Caco-2 (cell line): ENCODE data around the gene STPG1. TPM values are rescaled to one million over a fixed set of nuclear protein-coding genes. Genes with fewer than 3 reads are reported as not detected.
"Not testable (repeated sequence)": the region's sequence is repeated elsewhere in the genome, so short reads cannot be mapped to it uniquely, and the experiment has no call there.

Source experiments
- Bru-seq: library from RNA; stranded (reverse); fragments of 400-500 nt; gene quantifications from one replicate; lab custom pipeline; 2021; lab: Mats Ljungman, UMichigan
- BruChase-seq, 2 experiments: library from RNA; stranded (reverse); fragments of 400-500 nt; gene quantifications; one replicate each; lab custom pipeline; 2021; lab: Mats Ljungman, UMichigan
- BruUV-seq: library from RNA; stranded (reverse); fragments of 400-500 nt; replicated peaks from 2 replicates; lab custom pipeline; 2021; lab: Mats Ljungman, UMichigan
- CTCF ChIA-PET: fragments of 300-600 bp; sonication (Branson Sonifier 250); formaldehyde crosslinking; loops from one replicate; lab custom pipeline; 2022; ENCODE audit warnings: antibody characterized with exemption; lab: Charles Lee
- POLR2A ChIA-PET: fragments of 300-600 bp; sonication (Branson Sonifier 250); formaldehyde crosslinking; loops from one replicate; lab custom pipeline; 2022; ENCODE audit warnings: antibody characterized with exemption; lab: Charles Lee
- DNase-seq, 2 experiments: peaks; one replicate each; pipeline versions ENCODE4 v3.0.0 to v3.0.0-alpha.2; 2020 to 2022
- H3K27me3 ChIP-seq: replicated peaks from 2 replicates; pipeline ENCODE4 v1.6.0; 2011; ENCODE audit warnings: low read length; ENCODE audit not compliant: control insufficient read depth, insufficient read depth
- H3K36me3 ChIP-seq: 2 replicates; pipeline ENCODE4 v1.5.1; 2011; ENCODE audit warnings: low read length; ENCODE audit not compliant: control insufficient read depth, insufficient read depth
- H3K4me1 ChIP-seq: fragments of 250-450 bp; sonication (Bioruptor Pico); 2 replicates; pipeline ENCODE4 v1.5.1; 2020; ENCODE audit warnings: mild to moderate bottlenecking
- H3K4me3 ChIP-seq: 2 replicates; pipeline ENCODE4 v1.5.1; 2011; ENCODE audit warnings: low read depth, mild to moderate bottlenecking, control low read depth, low read length
- H3K9me3 ChIP-seq: fragments of 250-450 bp; sonication (Bioruptor Pico); 2 replicates; pipeline ENCODE4 v1.5.1; 2020; ENCODE audit warnings: mild to moderate bottlenecking, moderate library complexity
- H3K27ac Mint-ChIP-seq: one replicate; pipeline ENCODE4 v1.8.0; 2022; ENCODE audit warnings: mixed read lengths; ENCODE audit not compliant: unreplicated experiment
- H3K27me3 Mint-ChIP-seq: one replicate; pipeline ENCODE4 v1.8.0; 2022; ENCODE audit warnings: mixed read lengths; ENCODE audit not compliant: insufficient read depth, unreplicated experiment
- H3K36me3 Mint-ChIP-seq: one replicate; pipeline ENCODE4 v1.8.0; 2022; ENCODE audit warnings: mild to moderate bottlenecking, mixed read lengths; ENCODE audit not compliant: insufficient read depth, unreplicated experiment
- H3K4me1 Mint-ChIP-seq: one replicate; pipeline ENCODE4 v1.8.0; 2022; ENCODE audit warnings: low read depth, mixed read lengths; ENCODE audit not compliant: unreplicated experiment
- H3K4me3 Mint-ChIP-seq: one replicate; pipeline ENCODE4 v1.8.0; 2022; ENCODE audit warnings: mild to moderate bottlenecking, moderate library complexity, mixed read lengths; ENCODE audit not compliant: unreplicated experiment
- H3K9me3 Mint-ChIP-seq: one replicate; pipeline ENCODE4 v1.8.0; 2022; ENCODE audit warnings: mixed read lengths; ENCODE audit not compliant: unreplicated experiment
- CTCF ChIP-seq, 2 experiments: fragments of 200-600 bp in 1 of 2; IDR thresholded peaks; 1 replicate in 1 of 2; 2 replicates in 1 of 2; pipeline versions ENCODE4 v1.5.1 to v1.8.0; 2011 to 2022; ENCODE audit warnings: antibody characterized with exemption in 1 of 2, control low read depth in 1 of 2, inconsistent platforms in 1 of 2, low read depth in 1 of 2, low read length in 1 of 2, mild to moderate bottlenecking in 1 of 2, moderate library complexity in 1 of 2; ENCODE audit not compliant: insufficient read depth in 1 of 2, severe bottlenecking in 1 of 2, unreplicated experiment in 1 of 2
- intact Hi-C: fragments of 100-400 bp; cut with micrococcal nuclease; formaldehyde crosslinking; loops from one replicate; pipeline ENCODE4 v1.10.0; 2022; ENCODE audit not compliant: unreplicated experiment
- long read RNA-seq: library from polyadenylated mRNA; stranded (forward); transcript quantifications from one replicate; pipeline ENCODE4 v2.0.0, GENCODE V29; 2022
- total RNA-seq: library from RNA; stranded (reverse); gene quantifications from 2 replicates; pipeline ENCODE4 v1.2.3, GENCODE V29; 2022

STPG1 gene
- total RNA-seq, result 6.2 and 8.6 TPM in 2 replicates
- percentile 51 among the genes with signal in this experiment for Bru-seq, nascent RNA
- percentile 44 among the genes with signal in this experiment for BruChase-seq, experiment 1, labeled RNA remaining after a 2-hour chase
- percentile 42 among the genes with signal in this experiment for BruChase-seq, experiment 2, labeled RNA remaining after a 6-hour chase
- long read RNA-seq, transcript STPG1-202 (9 exons, 2,715 nt), result major isoform, 6 of 15 reads
- long read RNA-seq, partial matches to known transcripts, result 3 of 15 reads
- long read RNA-seq, other reads (novel, unspliced or antisense), result 6 of 15 reads

GRCh38 chr1:24413350-24414163 is at the start of gene STPG1:
TSS of gene STPG1 (minus strand) at chr1:24413782. CDS start at chr1:24401388, 12,394 bp downstream.
- DNase-seq, result peak; percentile 85 to 92
- Mint-ChIP-seq H3K4me3 (peak within 1 kb of the TSS; percentile 86), H3K9me3 (no peaks in the 10 kb centered on the region), H3K27me3 (no peaks in the 10 kb centered on the region), H3K36me3 (peaks cover 16% of the 10 kb centered on the region), H3K4me1 (peaks cover 24% of the 10 kb centered on the region), H3K27ac (peak within 1 kb of the TSS; percentile 94)
- TF ChIP-seq CTCF (IDR thresholded peaks at IDR 0.05; ENCODE audit: insufficient read depth in 1 of 2, low read depth in 1 of 2, low read length in 1 of 2, severe bottlenecking in 1 of 2, unreplicated experiment in 1 of 2), result no peak
- POLR2A ChIA-PET, result interaction anchor here (1.1 kb wide), 1 partner anchor 263 kb away, joined by 5 read pairs; no protein-coding TSS in a partner anchor
- TSS peak; percentile 59 for BruUV-seq
- Histone ChIP-seq H3K27me3 (no peaks in the 10 kb centered on the region), H3K4me1 (peaks cover 15% of the 10 kb centered on the region), H3K4me3 (peak within 1 kb of the TSS; percentile 67), H3K9me3 (no peaks in the 10 kb centered on the region), H3K36me3 (no peaks in the 10 kb centered on the region)
- CTCF ChIA-PET, result interaction anchor here (0.9 kb wide), 2 partner anchors 22 to 215 kb away, joined by 3 to 4 read pairs; no protein-coding TSS in a partner anchor
- intact Hi-C loops, result loop anchor here (2.0 kb wide), 2 partner anchors 89 to 221 kb away; partner anchors contain the start of gene RCAN3

GRCh38 chr1:24462128-24462527 is 48.5 kb upstream of the STPG1 start:
- CTCF ChIA-PET, H3K27me3 ChIP-seq, H3K27me3 Mint-ChIP-seq, H3K9me3 ChIP-seq, H3K4me1 ChIP-seq, POLR2A ChIA-PET, intact Hi-C loops, H3K4me3 Mint-ChIP-seq, BruUV-seq, H3K36me3 ChIP-seq, H3K4me3 ChIP-seq, H3K9me3 Mint-ChIP-seq, H3K27ac Mint-ChIP-seq, DNase-seq, H3K4me1 Mint-ChIP-seq, H3K36me3 Mint-ChIP-seq: not testable (repeated sequence)

GRCh38 chr1:24459551-24460266 is 46.1 kb upstream of the STPG1 start:
- intact Hi-C loops, result no loop called here
- no peak for DNase-seq
- Histone ChIP-seq H3K4me1 (no peaks in the 10 kb centered on the region), H3K9me3 (no peaks in the 10 kb centered on the region), H3K27me3 (no peaks in the 10 kb centered on the region), H3K4me3 (no peak overlapping the region), H3K36me3 (no peaks in the 10 kb centered on the region)
- no peak overlapping the region for H3K27ac Mint-ChIP-seq
- BruUV-seq, result no TSS peak
- peaks cover 9% of the 10 kb centered on the region for H3K4me1 Mint-ChIP-seq
- ChIA-PET CTCF (interaction anchor here (0.6 kb wide), 1 partner anchor 368 kb away, joined by 12 read pairs; no protein-coding TSS in a partner anchor), POLR2A (no interaction called here)
- H3K27me3 Mint-ChIP-seq, result no peaks in the 10 kb centered on the region
- peaks cover 3% of the 10 kb centered on the region for H3K36me3 Mint-ChIP-seq
- H3K4me3 Mint-ChIP-seq, result no peak overlapping the region
- no peak for TF ChIP-seq CTCF (IDR thresholded peaks at IDR 0.05; ENCODE audit: insufficient read depth in 1 of 2, low read depth in 1 of 2, low read length in 1 of 2, severe bottlenecking in 1 of 2, unreplicated experiment in 1 of 2)
- no peaks in the 10 kb centered on the region for H3K9me3 Mint-ChIP-seq
